SHP77 (cell line): ENCODE results near the gene ATG16L1.
A peak's percentile ranks its signal among the peaks of the same experiment; 100 is the strongest.

Source experiments
- DNase-seq, 2 experiments: peaks; one replicate each; lab custom pipeline; 2025; lab: John Stamatoyannopoulos, UW

ATG16L1 gene

GRCh38 chr2:233251306-233252116 is at the start of gene ATG16L1:
Gene ATG16L1 (plus strand): TSS chr2:233251673. CDS start chr2:233251828, 155 bp downstream.
- peak; percentile 89 to 96 for DNase-seq

DNA sequence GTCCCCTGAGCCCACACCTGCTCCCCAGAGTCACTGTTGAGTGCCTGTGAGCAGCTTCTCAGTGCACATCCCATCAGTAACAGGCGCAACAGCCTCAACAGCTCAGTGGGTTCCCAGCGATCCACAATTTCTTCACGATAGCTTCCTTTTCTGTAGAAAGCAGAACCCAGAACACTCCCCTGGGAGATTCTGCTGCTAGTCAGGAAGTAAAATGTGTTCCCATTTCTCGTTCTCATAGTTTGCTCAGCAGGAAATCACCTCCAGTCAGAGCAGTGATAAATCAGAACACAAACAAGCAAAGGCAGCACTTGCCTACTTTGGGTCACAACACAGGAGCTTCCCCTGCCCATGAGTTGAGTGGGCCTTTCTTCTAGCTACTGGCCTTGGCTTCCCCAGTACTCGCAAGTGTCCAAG is 48.9 kb upstream of the ATG16L1 start:
- no peak for DNase-seq

GRCh38 chr2:233203060-233203459 is 48.4 kb upstream of the ATG16L1 start:
- no peak for DNase-seq

GRCh38 chr2:233204286-233204936 is 47.1 kb upstream of the ATG16L1 start:
- DNase-seq = no peak

- DNase-seq = no peak
Measured at GRCh38 chr2:233208382-233209116, 42.9 kb upstream of the ATG16L1 start.

DNA sequence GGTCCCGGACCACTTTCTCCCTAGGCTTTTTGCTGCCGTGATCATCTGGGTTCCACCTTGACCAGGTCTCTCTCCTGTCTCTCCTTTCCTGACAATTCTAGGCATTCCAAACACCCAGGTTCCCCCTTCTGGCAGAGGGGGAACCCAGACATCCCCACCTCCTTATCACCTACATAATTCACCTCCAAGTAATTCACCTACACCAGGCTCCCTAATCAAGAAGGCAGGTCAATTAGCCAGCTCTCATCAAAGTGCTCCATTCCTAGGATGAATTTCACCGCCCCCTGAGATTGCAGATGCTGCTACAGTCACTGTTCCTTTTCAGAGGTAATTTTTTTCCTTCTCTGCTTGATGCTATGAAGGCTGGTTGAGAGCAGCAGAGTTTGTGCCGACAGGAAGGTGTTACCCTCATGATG is 42.3 kb upstream of the ATG16L1 start:
- DNase-seq = no peak

- DNase-seq = no peak
Measured at GRCh38 chr2:233209533-233210171, 41.8 kb upstream of the ATG16L1 start.

GRCh38 chr2:233210281-233210680 is 41.2 kb upstream of the ATG16L1 start:
- no peak for DNase-seq

GRCh38 chr2:233210843-233211547 is 40.5 kb upstream of the ATG16L1 start:
- DNase-seq = no peak

DNA sequence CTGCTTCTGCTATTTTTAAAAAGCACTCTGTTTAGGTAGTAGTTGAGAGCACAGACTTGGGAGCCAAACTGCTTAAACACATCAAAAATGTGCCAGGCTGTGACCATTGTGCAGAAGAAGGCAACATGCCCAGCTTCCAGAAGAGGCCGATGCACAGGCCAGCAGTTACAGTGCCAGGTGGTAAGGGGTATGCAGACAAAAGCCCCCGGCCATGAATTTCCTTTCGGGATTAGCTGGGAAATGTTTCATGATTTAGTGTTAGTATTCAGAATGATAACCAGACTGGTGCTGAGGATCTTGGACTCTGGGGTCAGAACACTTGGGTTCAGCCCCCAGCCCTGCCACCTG is 40.0 kb upstream of the ATG16L1 start:
- DNase-seq = no peak

GRCh38 chr2:233213011-233213410 is 38.5 kb upstream of the ATG16L1 start:
- no peak for DNase-seq

DNA sequence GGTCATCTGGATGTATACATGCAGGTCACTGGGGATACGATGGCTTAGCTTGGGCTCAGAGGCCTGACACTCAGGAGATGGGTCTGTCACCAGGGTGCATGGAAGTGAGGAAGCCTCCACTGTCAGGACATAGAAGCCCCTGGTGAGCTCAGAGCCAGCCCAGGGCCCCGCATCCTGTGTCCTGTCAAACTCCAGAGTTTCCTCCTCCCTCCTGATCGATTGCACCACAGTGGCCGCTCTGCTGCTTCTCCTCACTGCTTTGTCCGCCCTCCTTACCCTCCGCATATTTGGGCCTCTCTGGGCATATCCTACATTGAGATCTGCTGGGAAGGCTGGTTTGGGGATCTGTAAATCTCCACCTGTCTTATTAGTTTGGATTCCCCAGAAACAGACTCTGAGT is 37.5 kb upstream of the ATG16L1 start:
- no peak for DNase-seq

DNA sequence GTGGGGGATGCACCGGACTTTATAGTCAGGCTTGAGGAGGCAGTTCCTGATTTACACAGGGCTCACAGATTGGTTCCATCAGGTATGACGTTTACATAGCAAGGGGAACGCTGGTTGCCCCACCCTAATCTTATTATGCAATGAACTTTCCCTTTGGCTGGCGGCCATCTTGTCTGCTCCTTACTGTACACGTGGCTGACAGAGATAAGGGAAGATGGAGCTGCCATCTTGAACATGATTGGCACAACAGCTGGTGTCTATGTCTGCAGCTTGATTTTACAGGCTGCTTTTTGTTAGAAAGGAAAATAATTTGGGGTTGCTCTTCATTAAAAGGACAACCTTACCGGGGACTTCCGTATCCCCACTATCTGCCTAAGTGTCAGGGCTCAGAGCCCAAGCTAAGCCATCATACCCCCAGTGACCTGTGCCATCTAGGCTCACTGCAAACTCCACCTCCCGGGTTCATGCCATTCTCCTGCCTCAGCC is 33.5 kb upstream of the ATG16L1 start:
- DNase-seq = no peak

DNA sequence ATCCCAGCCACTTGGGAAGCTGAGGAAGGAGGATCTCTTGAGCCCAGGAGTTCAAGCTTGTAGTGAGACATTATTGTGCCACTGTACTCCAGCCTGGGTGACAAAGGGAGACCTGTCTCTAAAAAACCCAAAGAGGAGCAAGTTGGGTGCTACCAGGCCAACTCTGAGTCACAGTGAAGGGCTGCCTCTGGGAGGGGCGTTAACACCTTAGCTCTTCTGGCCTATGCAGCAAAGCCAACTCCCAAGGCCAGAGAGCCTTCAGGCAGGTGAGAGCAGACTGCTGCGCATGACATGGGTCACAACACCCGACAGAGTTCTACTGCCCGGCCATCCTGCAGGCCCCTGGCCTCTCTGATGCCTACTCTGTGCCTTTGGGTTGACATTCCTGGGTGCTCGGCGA is 32.6 kb upstream of the ATG16L1 start:
- DNase-seq = no peak

DNA sequence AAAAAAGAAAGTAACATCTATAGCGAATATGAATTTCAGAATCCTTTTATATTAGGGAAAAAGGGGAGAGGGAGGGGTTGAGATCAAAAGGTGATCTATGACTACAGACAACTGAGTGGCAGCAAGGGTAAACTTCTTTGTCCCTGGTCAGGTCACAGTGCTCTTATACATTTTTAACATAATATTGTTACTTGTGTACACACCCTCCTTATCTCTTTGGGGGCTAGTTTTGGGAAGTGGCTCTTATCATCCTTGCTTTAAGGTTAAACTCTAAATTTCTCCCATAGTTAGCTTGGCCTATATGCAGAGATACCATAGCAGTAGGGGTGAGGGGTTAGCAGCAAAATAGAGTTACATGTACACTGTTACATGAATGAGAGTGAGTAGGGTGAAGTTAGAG is 31.6 kb upstream of the ATG16L1 start:
- no peak for DNase-seq

- DNase-seq = no peak
Measured at GRCh38 chr2:233221378-233222063, 30.0 kb upstream of the ATG16L1 start.

- DNase-seq = no peak
Measured at GRCh38 chr2:233223059-233223894, 28.2 kb upstream of the ATG16L1 start.

DNA sequence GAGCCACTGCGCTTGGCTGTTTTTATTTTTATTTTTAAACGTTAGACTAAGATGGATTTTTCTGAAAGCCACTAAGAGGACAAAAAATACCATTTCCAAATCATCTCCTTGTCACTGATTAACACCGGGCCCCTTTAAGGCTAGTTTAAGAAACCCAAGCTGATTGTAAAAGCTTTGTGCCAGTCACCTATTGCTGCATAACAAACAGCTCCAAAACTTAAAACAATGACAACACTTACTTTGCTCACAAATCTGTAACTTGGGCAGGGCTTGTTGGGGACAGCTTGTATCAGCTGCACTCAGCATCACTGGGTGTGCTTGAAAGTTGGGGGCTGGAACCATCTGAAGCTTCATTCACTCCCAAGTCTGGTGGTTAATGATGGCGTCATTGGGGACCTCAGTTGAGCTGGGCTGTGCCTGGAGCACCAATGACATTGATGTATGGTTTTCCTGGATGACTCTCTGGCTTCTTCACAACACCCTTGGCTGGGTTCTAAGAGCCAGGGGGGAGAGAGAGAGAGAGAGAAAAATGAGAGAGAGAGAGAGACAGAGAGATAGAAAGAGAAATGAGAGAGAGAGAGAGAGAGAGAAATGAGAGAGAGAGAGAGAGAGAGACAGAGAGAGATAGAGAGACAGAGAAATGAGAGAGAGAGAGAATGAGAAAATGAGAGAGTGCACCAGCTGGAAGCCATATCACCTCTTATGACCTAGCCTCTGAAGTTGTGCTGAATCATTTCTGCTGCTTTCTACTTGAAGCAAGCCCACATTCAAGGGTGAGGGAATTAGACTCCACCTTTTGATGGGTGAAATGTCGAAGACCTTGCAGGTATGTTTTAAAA is 26.0 kb upstream of the ATG16L1 start:
- no peak for DNase-seq

DNA sequence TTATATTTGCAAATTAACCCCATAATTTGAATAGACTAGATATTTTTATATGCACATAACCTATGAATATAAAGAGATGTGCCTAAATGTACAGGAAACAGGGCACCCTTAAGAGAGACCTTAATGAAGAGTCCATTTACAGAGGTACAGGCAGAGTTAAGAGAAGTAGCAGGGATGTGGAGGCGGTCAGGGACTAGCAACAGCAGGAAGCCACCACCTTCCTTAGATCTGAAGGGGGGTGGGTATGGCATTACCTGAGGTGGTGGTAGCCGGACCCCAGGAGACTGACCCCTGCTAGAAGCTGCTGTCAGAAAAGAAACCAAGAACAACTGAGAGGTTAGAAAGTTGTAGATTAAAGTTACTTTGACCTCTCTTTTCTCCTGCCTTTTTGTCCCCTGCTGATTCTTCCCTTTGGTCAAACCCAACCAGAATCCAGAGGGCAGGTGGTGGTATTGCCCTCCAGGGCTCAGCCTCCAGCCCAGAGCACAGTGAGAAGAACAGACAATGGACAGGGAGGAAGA is 24.9 kb upstream of the ATG16L1 start:
- no peak for DNase-seq
